ENCODE data around the gene LRP1B.

LRP1B gene

DNA sequence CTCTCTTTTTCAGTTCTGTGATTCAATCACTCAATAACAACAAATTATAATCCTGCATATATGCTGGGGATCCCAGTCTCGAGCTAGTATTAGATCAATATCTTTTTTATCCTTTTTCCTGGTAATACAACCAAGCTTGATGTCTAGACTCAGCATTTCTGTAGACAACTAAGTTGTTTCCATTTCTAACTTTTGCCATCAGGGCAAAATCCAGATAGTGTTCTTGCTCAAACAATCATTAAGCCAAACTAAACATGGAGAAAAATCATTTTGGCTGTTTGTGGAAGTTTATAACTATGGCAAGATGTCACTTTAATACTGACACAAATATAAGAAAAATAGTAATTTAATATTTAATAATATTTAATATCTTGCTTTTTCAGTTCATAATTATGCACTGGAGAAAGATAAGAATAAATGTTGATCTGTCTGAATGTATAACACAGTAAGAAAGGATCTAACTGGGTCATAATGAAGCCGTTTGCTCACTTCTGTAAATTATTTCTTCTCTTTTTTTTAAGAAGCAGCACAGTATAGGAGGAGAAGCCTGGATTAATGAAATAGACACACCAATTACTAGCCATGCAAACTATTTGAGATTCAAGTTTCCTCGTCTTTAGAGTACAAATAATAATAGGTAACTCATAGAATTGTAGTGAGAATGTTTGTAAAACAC, 979.1 kb downstream of the LRP1B start:
- no peak for DNase-seq (ENCODE audit: low read depth in 2 of 2)

DNA sequence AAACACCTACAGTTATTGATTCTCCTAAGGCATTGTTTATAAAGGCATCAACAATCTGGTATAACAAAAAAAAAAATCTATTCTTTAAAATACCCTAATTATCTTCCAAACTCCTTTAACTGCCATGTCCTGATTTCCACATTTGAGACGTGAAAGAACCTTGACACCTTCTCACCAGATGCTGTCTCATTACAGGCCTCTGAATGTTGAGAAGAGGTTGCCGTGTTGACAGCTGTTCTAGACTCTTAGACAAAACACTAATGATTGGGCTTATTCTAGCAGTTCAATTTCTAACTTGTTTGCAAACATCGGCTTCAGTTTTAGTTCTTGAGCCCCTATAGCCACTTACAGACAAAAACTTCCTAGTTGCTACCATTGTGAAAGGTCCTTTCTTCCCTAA, 988.8 kb downstream of the LRP1B start:
- no peak for DNase-seq (ENCODE audit: low read depth in 2 of 2)

DNA sequence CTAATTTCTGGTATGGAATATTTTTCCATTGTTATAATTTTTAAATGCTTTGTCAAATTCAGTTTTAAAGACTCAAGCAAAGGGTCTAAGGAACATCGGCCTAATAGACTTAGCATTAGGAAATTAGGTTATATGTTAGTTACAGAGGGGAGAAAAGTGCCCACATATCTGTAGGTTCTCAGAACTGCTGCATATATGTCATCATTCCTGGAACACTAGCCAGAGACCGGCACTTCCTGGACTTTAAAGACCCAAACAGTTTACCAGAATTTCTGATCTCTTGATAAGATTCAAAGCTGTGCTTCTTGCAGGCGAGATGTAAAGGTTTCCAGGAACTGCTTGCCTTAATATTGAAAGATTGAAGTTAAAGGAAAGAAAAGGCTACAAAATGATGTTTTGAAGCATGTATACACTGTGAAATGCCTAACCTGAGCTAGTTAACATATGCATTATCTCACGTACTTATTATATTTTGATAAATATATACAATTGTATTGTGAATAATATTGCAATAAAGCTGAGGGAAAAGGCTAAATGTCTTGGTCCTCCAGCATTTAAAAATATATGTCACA, 993.6 kb downstream of the LRP1B start:
- DNase-seq (ENCODE audit: low read depth in 2 of 2) = no peak

DNA sequence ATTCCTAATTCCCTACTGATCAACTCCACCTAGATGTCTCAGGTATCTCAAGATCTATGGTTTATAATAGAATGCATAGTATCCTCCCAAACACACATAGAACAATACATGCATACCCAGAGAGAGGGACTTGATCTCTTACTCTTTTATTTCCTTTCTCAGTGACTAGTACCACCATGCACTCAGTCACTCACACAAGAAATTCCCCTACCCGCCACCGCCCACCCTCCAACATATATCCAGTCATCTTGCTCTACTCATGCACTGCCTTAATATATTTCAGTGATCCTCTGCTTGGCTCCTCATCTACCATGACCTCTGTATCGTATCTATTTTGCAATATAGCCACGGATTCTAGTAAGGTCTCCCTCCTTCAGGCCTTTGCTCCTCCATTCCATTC, 996.9 kb downstream of the LRP1B start:
- DNase-seq (ENCODE audit: low read depth in 2 of 2) = no peak

DNA sequence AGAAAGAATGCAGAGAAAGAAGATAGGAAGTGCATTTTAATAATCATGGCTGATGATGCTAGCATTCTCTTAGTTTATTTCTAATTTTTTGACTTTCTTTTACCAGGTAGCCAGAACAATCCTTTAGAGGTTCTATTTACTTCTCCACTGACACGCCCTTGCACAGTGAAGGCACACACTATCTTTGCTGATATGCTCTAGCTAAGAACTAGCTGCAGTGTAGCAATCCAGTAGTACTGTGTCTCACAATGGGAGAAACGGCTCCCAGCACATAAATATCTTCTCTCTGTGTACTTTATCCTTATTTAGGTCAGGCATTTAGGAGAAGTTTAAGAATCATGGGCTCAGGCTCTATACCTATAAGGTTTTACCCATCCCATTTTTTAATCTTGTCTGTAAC, 1005.4 kb downstream of the LRP1B start:
- no peak for DNase-seq (ENCODE audit: low read depth in 2 of 2)

DNA sequence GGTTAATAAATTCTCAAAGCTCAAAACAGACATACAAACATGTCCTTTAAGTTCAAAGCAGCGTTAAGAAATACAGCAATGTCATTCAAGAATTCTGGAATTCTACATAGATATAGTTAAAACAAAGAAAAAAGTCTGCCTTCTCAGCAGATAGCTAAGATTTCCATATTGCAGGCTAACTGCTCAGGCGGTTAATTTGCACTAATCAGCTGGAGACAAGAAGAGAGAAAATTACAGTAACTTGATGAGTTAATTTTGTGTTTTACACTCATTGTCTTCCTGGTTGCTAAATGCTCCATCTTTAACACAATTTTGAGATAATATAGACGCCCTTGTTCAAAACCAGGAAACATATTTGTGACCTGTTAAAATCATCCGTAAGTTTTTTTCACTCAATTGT, 1012.0 kb downstream of the LRP1B start:
- DNase-seq (ENCODE audit: low read depth in 2 of 2) = no peak

DNA sequence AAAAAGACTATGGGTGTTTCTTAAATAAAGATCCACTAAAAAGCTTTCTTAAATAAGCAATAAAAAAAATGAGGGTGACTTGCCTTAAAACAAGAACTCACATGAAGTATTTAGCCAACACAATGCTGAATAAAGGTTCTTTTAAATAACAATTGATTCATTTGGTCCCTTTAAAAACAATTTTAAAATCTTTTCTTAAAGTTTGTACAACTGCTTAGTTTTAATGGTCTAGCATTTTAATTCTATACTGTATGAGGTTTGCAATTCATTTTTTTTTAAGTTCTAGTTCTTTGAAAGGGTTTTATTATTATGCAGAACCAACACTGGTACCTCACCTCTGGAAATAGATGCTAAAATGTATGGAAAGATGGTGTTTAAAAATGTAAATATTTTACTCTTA, 1017.5 kb downstream of the LRP1B start:
- no peak for DNase-seq (ENCODE audit: low read depth in 2 of 2)

DNA sequence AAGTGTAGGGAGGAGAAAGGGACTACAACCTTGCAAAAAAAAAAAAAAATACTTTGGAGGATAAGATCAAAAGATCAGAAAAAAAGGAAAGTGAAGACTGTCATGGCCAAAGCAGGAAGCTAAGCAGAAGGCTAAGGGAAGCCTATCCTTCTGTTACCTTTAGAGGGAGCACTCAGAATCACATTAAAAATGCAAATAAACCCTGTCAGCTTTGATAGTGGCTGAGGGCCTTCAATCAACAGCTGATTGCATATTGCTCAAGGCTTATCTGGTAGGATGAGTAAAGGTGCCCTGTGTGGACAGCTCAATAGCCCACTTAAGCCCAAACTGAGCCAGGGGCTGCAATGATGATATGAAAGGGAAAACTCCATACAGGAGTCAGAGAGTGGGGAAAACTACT, 1021.2 kb downstream of the LRP1B start:
- DNase-seq (ENCODE audit: low read depth in 2 of 2) = no peak

DNA sequence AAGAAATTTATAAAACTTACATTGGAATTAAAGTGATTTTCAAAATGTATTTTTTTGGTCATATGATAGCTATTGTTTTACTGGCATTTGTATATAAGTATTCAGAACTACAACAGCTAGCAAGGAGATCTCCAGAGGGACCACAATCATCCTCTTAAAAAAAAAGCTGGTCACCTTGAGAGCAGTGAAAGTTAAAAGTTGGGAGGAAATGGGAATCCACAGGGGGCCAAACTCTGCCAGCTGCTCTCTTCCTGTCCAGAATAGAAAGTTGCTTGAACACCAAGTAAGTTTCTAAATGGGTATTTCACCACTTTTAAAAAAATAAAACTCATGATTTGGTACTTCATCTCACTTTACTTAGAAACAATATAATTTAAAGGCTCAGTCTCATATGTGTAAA, 1025.1 kb downstream of the LRP1B start:
- no peak for DNase-seq (ENCODE audit: low read depth in 2 of 2)

DNA sequence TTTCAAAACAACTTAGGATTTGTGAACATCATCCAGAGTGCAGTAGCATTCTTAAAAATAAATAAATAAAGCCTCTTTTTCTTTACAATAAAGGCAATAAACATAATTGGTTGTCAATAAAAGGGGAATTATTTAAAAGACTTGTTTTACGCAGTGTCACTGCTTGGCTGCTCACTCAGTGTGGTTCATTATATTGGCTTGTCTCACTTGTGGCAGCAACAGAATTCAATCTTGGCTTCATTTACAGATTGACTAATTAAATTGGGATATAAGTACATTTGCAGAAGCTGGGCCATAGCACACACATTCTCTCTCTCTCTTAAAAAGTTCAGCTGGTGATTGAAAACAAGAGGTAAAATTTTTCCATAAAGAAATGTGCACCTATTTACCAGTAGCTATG, 1027.6 kb downstream of the LRP1B start:
- DNase-seq (ENCODE audit: low read depth in 2 of 2) = no peak

DNA sequence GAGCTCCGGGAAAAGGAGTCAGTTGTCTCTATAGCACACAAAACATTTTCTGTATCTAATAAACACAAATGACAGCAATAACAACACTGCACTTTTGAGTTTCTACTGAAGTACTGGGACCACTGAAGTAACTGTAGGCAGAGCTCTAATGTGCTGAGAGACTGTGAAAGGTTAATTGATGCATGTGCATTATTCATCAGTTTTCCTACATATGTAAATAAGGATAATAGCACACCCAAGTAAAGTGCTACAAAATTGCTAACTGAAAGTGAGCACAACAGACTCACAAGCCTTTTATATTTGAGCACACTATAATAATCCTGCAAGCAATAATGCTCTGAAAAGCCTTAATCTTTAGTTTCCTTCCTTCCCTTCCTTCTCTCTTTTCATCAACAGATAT, 1051.6 kb downstream of the LRP1B start:
- no peak for DNase-seq (ENCODE audit: low read depth in 2 of 2)

DNA sequence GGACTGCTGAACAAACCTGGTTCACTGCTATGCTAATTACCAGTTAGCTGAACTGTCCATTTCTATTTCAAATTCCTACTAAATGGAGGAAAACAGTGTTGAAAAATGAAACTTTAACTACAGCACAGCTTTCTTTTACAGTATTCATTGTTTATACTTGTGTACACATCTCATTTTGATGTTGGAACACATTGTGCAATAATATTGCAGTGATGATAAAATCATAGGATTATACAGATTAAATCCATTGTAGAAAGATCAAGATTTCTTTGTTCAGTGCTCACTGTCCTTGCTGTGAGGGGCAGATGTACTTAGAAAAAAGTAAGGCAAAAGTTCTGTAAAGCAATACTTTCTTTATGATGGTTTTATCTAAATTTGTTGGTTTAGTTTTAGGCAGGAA, 1055.1 kb downstream of the LRP1B start:
- no peak for DNase-seq (ENCODE audit: low read depth in 2 of 2)

DNA sequence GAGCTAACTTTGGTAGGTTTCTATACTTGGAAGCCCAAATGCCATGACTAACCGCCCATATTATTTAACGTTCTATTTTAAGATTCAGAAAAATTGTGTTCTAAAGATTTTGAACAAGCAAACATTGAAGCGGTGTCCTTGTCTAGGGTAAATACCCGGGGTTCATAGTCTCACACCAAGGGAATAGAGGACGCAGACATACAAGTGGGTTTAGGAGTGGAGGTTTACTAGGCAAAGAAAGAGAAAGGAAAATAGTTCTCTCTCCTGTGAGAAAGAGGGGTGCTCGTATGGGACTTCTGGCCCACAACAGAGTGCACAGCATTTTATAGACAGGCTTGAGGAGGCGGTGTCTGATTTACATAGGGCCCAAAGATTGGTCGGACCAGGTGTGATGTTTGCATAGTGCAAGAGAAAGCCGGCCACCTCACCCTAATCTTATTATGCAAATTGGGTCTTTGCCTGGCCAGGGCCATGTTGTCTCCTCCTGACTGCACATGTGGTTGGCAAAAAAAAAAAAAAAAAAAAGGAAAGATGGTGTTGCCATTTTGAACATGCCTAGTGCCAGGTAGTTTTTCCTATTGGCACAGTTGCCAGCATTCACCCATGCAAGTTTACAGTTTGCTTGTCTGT, 1062.6 kb downstream of the LRP1B start:
- DNase-seq (ENCODE audit: low read depth in 2 of 2) = no peak

DNA sequence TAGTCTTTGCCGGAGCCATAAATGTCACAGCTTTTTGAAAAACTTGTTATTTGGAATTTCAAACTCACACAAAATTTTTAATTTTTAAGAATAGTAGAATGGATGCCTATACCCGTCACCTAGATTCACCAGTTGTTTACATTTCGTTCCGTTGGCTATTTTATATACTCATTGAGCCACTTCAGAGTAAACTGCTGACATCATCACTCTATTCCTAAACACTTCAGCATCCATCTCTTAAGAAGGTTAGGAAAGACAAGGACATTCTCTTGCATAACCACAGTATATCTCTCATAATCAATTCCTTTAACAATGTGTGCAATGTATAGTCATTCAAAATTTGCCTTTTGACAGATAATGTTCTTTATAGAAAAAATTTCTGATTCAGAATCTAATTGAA, 1065.8 kb downstream of the LRP1B start:
- no peak for DNase-seq (ENCODE audit: low read depth in 2 of 2)

DNA sequence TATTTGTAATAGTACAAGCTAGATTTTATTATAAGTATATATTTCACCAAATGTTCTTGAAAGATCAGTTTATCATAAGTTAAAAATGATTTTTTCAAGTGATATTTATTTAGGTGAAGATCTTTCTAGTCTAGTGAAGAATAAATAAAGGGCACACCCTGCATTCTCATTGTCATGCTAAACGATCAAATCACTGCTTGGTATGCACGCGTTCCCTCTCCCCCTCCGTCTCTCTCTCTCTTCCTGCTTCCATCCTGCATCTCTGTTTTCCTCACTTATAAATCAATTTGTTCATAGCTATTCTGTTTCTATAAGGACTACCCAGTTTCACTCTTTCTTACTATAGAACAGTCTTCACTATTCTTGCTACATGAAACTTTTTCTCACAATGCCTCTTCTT, 1067.4 kb downstream of the LRP1B start:
- no peak for DNase-seq (ENCODE audit: low read depth in 2 of 2)

DNA sequence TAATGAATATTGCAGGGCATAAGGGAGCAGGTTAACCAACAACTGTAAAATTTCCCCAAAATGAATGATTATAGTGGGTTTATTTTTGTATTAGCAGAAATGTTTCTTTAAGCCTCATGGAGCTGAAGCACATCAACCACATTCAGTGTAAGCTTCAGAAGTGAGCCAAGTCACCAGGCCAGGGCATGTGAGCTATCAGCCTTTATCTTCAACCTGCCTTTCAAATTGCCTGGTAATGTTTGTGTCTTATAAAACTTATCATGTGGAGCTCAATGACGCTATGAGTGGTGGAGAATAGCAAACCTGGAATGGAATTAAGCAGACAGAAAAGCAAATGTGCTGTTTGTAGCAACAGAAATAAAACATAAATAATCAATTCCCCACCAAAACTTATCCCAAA, 1068.4 kb downstream of the LRP1B start:
- DNase-seq (ENCODE audit: low read depth in 2 of 2) = no peak

DNA sequence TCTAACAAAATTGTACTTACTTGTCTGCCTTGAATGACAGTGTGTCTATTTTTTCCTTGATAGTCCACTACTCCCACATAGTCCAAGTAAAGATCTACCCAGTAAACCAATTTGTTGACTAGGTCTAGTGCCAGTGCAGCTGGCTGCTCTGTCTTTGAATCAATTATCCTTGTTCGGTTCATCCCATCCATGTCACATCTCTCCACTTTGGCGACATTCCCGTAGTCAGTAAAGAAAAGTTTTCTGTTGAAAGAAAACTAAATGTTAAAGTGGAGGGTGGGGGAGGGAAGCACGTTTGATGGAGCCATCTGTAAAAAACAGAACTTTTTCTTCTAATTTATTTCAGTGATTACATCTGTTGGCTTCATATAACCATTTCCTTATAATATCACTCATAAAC, 1068.8 kb downstream of the LRP1B start:
- no peak for DNase-seq (ENCODE audit: low read depth in 2 of 2)

DNA sequence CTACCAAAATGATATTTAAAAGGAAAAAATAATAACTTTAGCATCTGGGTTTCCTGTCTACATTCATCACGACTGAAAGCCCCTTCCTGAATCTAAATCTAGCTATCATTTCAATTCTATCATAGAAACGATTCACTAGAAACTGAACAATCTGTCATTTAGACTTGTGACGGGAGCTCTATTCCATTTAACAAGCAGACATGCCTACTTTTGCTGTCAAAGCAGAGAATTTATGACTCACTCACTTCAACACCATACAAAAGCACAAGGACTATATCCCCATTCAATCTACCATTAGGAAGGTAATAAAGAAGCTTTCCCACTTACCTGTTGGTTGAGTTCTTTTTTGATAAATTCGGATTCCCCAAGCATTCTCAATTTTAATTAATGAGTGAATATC, 1072.3 kb downstream of the LRP1B start:
- no peak for DNase-seq (ENCODE audit: low read depth in 2 of 2)

DNA sequence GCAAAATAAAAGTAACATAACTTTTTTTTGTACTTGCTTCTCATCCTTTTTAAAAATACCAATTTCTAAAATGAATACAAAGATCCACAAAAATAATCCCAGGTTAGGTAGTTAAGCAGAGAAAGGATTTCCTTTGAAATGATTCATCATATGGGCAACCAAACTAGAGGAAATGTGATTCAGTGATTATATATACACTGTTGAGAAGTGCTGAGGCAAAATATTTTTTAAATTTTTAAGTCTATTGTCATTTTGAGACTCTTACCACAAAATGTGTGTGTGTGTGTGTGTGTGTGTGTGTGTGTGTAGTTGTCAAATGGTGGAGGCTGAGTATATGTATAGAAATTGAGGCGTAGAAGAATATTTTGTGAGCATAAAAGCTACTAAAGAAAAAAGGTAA, 1075.3 kb downstream of the LRP1B start:
- no peak for DNase-seq (ENCODE audit: low read depth in 2 of 2)

DNA sequence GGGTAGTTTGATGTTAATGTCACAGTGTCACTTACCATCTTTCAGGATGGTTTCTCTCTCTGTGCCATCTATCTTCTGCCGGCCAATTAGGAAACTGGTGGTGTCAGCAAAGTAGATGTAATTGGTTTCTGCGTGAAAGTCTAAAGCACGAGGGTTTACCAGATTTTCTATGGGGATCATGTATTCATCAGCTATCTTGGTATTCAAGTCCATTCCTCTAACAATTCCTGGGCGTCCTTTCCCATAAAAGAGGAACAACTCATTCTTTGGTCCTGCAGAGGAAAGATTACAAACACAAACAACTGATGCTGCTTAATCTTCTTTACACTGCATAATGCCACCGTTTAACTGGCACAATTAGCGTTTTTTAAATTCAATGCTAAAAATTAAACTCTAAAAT, 1081.9 kb downstream of the LRP1B start:
- no peak for DNase-seq (ENCODE audit: low read depth in 2 of 2)

DNA sequence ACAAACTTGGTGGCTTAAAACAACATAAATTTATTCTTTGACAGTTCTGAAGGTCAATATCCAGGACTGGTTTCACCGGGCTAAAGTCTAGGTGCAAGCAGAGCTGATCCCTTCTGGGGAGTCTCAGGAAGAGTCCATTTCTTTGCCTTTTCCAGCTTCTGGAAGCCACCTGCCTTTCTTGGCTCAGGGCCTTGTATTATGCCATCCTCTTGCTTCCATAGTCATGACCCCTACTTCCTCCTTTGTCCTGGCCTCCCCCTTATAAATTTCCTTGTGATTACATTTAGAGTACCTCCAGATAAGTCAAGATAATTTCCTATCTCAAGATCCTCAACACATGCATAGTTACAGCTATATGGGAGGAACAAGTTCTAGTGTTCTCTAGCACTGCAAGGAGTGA, 1089.5 kb downstream of the LRP1B start:
- DNase-seq (ENCODE audit: low read depth in 2 of 2) = no peak

DNA sequence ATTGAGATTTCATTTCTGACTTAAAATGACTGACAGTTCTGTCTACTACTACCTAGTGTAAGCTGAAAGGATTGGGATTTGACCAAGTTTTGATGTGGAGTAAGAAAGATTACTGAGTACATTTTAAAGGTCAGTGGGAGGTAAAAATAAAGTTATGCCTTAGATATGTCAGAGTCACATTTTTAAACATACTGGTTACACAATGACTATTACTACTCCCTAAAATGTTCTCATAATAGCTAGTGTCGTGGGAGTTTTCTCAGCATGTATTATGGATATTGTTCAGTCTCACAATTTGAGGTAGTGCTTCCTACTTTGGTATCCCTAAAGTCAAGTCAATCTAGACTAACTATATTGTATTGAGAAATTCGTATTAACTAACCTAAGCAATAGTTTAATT, 1092.5 kb downstream of the LRP1B start:
- DNase-seq (ENCODE audit: low read depth in 2 of 2) = no peak

DNA sequence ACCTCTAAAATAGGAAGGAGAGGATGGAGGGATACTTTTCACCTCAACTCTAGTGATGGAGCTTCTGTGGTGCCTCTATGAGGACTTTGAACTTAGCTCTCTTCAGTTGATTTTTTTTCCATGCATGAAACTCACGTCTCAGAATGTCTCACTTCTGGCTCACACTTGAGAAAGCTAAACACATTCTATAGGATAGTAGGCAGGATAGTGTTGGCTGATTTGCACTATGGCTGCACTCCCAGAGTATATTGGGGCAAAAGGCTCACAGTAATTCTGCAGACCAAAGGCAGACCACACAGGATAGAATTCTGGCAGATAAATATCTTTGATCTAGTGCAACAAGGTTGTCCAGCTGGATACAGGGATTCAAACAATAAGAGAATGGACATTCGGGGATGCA, 1093.5 kb downstream of the LRP1B start:
- no peak for DNase-seq (ENCODE audit: low read depth in 2 of 2)

Measured in activated CD8-positive, alpha-beta memory T cell treated with anti-CD3 and anti-CD28 coated beads for 4 hours (primary cell).